Naive thymus-derived CD8-positive, alpha-beta T cell (primary cell): ENCODE data around the gene HOXB5. TPM values are rescaled to one million over a fixed set of nuclear protein-coding genes. Genes with fewer than 3 reads are reported as not detected.
A peak's percentile ranks its signal among the peaks of the same experiment; 100 is the strongest.

Experiments
- ATAC-seq, 2 donors: fragments of 150-1000 bp; cut with Tn5 transposase in 1 of 2; sonication (Bioruptor Pico), chemical (Tn5 transposase) in 1 of 2; 1 replicate in 1 of 2; 2 replicates in 1 of 2; pipeline ENCODE4 v1.10.0; 2021; ENCODE audit warnings: mild to moderate bottlenecking in 2 of 2, moderate library complexity in 2 of 2
- POLR2A ChIA-PET: fragments of 350-600 bp; sonication (Branson Sonifier 250); formaldehyde crosslinking; loops from one replicate; lab custom pipeline; 2021; ENCODE audit warnings: antibody characterized with exemption; lab: Charles Lee
- DNase-seq, 10 donors: peaks; one replicate each; pipeline versions ENCODE4 v3.0.0 to v3.0.0-alpha.2; 2020 to 2022
- H3K27ac Mint-ChIP-seq, 10 donors: one replicate each; pipeline ENCODE4 v1.8.0; 2020 to 2022; ENCODE audit warnings: mild to moderate bottlenecking in 10 of 10, mixed read lengths in 10 of 10, moderate library complexity in 4 of 10, inconsistent platforms in 1 of 10
- H3K27me3 Mint-ChIP-seq, 5 donors: one replicate each; pipeline ENCODE4 v1.8.0; 2021 to 2022; ENCODE audit warnings: mixed read lengths in 5 of 5
- H3K36me3 Mint-ChIP-seq, 3 donors: one replicate each; pipeline ENCODE4 v1.8.0; 2020 to 2022; ENCODE audit warnings: mixed read lengths in 3 of 3, mild to moderate bottlenecking in 2 of 3, inconsistent platforms in 1 of 3
- H3K4me1 Mint-ChIP-seq, 4 donors: one replicate each; pipeline ENCODE4 v1.8.0; 2021 to 2022; ENCODE audit warnings: mixed read lengths in 4 of 4
- H3K4me3 Mint-ChIP-seq, 10 donors: one replicate each; pipeline ENCODE4 v1.8.0; 2020 to 2022; ENCODE audit warnings: mild to moderate bottlenecking in 10 of 10, mixed read lengths in 10 of 10, moderate library complexity in 6 of 10, inconsistent platforms in 1 of 10
- H3K9me3 Mint-ChIP-seq, 9 donors: one replicate each; pipeline ENCODE4 v1.8.0; 2020 to 2022; ENCODE audit warnings: mixed read lengths in 9 of 9, mild to moderate bottlenecking in 3 of 9, inconsistent platforms in 1 of 9, moderate library complexity in 1 of 9
- polyA plus RNA-seq, 3 donors: library from polyadenylated mRNA; unstranded; fragments of 300-500 nt; fragmentation: Illumina TruSeq; gene quantifications; one replicate each; pipeline ENCODE4 v1.2.3, GENCODE V29; 2021
- total RNA-seq, 8 experiments: library from RNA in 2 of 8; stranded (reverse) in 2 of 8; gene quantifications; one replicate each; pipeline ENCODE4 v1.2.3 and lab custom pipeline; 2021 to 2026

Gene HOXB5
- total and polyA plus RNA-seq, 5 experiments from 2014 or later = not detected

DNA sequence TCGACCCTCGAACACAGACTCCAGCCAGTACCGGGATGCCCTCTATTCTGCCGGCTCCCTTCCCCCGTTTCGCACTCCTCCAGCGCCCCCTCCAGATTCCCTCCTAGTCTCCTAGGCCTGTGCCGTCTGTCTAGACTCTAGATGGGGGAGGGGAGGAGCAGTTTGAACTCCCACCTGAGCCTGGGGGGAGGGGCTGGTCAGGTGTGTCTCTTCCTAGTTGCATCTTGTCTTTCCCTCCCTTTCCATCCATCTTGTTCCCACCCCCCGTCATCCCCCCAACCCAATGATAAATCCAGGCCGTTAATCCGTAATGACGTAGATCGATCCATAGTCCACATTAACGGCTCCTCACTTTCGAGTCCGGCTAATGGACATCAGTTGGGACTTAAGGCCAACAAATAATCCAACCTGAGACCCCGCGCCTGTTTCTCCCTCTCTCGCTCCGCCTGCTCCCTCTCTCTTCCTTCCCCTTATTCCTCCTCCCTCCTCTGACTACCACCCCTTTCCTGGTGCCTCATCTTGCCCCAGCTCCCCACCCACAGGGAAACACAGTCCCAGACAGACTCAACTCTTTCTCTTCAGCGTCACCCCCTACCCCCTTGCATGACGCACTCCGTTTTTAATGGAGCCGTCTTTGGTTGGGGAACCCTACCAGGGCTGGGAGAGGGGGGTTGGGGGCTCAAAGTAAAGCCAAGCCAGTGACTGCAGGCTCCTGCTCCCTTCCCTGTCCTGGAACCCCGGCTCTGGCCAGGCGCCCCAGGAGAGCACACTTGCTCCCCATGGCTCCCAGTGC lies 3.4 kb upstream of the HOXB5 start:
- Mint-ChIP-seq H3K27me3 (peaks cover 56 to 100% (median 78%) of the 10 kb centered on the region in 5 donors), H3K4me3 (peak overlapping the region; percentile 59 to 90 (median 84)), H3K9me3 (no peaks in the 10 kb centered on the region), H3K4me1 (peaks cover 29 to 52% (median 46%) of the 10 kb centered on the region in 4 donors), H3K27ac (peak overlapping the region in 3 of 10 donors; percentile 33 to 71 (median 53)), H3K36me3 (peaks cover 0 to 4% (median 0%) of the 10 kb centered on the region in 3 donors)
- no peak for ATAC-seq
- DNase-seq = peak in 1 of 10 donors; percentile 61
- POLR2A ChIA-PET = no interaction called here

DNA sequence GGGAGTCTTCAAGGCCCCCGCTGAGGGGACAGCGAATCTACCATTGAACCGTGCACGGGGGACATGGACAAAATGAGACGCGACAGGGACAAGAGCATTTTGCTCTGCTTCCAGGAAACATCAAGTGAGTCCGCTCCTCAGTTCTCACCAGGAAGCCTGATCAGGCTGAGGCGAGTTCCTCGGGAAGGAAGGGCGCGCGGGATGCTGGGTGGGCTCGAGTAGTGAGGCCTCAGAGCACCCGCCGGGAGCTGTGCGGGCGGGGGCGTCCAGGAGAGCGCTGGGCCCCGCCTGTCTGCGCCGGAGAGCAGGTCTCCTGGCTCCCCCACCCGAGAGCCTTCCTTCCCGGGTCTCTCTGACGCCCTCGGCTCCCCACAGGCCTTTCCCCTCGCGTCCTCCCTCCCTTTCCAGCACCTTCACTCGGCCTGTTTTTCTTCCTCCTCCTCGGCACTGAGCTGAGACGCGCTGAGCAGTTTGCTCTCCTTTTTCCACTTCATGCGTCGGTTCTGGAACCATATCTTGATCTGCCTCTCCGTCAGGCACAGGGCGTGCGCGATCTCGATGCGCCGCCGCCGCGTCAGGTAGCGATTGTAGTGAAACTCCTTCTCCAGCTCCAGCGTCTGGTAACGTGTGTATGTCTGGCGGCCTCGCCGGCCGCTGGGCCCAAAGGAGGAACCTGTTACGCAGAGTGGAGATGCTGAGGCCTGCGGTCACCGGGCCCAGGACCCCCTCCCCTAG lies 2.6 kb upstream of the HOXB5 start:
- Mint-ChIP-seq H3K27ac (peak overlapping the region in 1 of 10 donors; percentile 33), H3K9me3 (no peaks in the 10 kb centered on the region), H3K4me3 (peak overlapping the region; percentile 59 to 90 (median 82)), H3K27me3 (peaks cover 58 to 100% (median 78%) of the 10 kb centered on the region in 5 donors), H3K4me1 (peaks cover 29 to 52% (median 44%) of the 10 kb centered on the region in 4 donors), H3K36me3 (peaks cover 0 to 4% (median 0%) of the 10 kb centered on the region in 3 donors)
- DNase-seq (peak in 2 of 10 donors; percentile 33 to 38), ATAC-seq (peak; percentile 27 to 47)
- POLR2A ChIA-PET = no interaction called here

DNA sequence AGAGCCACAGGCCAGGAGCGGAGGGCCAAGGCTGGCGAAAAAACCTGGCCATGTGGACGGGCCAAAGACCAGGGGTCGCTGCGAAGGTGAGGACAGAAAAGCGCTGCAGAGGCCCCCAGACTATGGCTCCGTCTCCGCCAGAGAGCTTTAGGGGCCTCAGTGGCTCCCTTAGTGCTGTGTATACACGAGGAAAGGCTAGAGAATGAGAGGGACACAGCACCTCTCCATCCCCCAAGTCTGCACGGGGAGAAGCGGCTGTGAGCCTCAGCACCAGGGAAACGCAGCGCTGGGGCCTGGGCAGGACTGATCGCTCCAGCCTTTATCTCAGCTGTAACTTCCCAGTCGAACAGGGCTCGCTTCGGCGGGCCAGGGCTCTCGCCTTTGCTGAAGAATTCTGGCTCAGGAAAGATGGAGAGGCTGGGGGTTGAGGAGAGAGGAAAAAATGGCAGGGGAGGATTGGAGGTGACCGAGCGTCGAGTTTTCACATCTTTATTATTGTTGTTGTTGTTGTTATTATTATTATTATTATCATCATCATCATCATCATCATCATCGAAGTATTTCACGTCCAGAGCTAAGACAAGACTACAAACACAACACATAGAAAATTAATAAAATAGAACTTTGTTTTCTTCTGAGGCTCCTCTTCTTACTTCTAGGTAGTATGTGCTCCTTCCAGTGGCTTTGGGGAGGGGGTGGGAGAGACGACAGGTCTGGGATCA lies 1.9 kb upstream of the HOXB5 start:
- DNase-seq (no peak), ATAC-seq (no peak)
- peaks cover 29 to 52% (median 45%) of the 10 kb centered on the region in 4 donors for H3K4me1 Mint-ChIP-seq
- H3K27ac Mint-ChIP-seq = no peak overlapping the region
- peaks cover 57 to 100% (median 78%) of the 10 kb centered on the region in 5 donors for H3K27me3 Mint-ChIP-seq
- H3K9me3 Mint-ChIP-seq = no peaks in the 10 kb centered on the region
- H3K36me3 Mint-ChIP-seq = peaks cover 0 to 4% (median 0%) of the 10 kb centered on the region in 3 donors
- H3K4me3 Mint-ChIP-seq = peak overlapping the region in 7 of 10 donors; percentile 7 to 60 (median 30)
- POLR2A ChIA-PET = no interaction called here

DNA sequence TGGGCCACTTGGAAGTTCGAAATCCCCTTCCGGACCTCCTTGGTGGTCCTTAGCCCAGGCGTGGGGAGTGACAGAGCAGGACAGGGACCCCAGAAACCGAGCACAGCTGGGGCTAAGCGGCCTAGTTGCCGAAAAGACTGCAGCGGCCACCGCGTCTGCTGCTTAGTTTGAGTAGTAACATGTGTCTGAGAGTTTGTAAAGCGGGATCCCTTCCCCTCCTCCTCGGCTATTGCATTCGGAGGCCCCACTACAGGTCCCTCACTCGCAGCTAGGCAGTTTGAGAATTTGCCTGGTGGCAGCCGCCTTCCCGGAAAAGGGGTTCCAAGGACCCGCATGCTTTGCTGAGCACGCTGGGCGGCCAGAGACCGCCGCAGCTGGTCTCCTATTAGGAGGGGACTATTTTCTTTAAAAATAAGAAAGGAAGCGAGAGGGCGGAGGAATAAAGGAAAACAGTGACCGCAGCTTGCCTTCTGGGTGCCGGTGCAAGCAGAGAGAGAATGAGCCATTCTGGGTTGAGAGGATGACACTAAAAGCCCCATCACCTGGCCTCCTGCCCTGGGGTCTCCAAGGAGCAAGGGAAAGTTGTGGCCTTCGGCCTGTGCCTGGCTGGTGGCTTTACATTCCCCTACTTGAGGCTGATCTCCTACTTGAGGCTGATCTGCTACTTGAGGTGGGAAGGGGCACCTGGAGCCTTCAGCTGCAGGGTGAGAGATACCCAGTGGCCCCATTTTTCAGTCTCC lies 1.1 kb upstream of the HOXB5 start:
- POLR2A ChIA-PET = no interaction called here
- ATAC-seq (no peak), DNase-seq (no peak)
- H3K27ac Mint-ChIP-seq = peak overlapping the region in 1 of 10 donors; percentile 34
- H3K4me3 Mint-ChIP-seq = peak overlapping the region in 2 of 10 donors; percentile 44 to 60
- H3K9me3 Mint-ChIP-seq = no peaks in the 10 kb centered on the region
- H3K36me3 Mint-ChIP-seq = peaks cover 0 to 4% (median 0%) of the 10 kb centered on the region in 3 donors
- peaks cover 29 to 59% (median 49%) of the 10 kb centered on the region in 4 donors for H3K4me1 Mint-ChIP-seq
- peaks cover 56 to 100% (median 78%) of the 10 kb centered on the region in 5 donors for H3K27me3 Mint-ChIP-seq

DNA sequence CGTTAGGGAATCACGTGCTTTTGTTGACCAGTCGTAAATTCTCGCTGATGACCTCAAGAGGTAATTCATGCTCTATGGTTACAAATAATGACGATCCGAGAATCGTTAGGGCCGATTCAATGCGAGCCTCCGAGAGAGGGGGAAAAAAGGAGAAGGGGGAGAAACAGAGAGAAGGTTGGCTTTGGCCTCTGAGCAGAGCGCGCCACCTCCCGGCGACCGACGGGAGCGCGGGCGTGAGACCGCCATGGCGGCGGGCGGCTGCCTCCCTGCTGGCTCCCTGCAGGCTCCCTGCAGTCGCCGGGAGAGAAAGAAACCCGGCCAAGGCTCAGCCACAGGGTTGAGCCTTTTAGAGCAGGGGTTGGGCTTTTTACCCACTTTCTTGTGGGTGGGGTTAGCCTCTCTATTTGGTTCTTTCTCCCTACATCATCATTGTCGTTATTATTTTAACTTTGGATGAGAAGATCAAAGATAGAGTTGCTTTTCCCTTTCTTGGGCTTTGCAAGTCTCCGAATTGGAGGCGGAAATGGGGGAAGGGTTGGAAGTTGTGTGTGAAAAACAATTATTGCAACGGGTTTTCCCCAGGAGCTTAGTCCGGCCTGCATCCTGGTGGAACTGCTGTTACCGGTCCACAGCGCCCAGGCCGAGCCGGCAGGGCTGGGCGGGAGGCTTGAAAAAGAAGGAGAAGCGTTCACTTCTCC lies 410 bp upstream of the HOXB5 start:
- H3K27ac Mint-ChIP-seq = peak overlapping the region in 1 of 10 donors; percentile 37

DNA sequence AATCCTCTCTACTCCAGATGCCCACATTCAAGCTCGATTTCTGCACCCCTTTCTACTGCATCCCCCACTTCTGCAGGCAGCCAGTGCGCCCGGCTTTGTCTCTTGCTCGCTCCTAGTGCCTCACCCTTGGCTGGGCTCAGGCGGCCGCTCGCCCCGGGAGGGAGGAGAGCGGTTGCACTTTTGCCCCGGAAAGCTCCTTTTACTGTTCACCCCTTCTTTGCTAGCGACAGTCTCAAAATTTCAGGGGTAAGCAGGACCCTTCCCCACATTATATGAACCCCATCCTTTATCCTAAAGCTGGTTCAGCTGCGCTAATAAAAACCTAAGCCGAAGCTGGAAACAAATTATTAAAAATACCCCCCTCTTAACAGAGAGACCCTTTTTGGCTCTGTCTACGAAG lies 1.0 kb downstream of the HOXB5 start:
- ATAC-seq (peak; percentile 34 to 48), DNase-seq (peak in 1 of 10 donors; percentile 21)
- Mint-ChIP-seq H3K9me3 (no peaks in the 10 kb centered on the region), H3K27ac (peak overlapping the region in 1 of 10 donors; percentile 13), H3K4me1 (peaks cover 24 to 50% (median 37%) of the 10 kb centered on the region in 4 donors), H3K27me3 (peaks cover 54 to 100% (median 75%) of the 10 kb centered on the region in 5 donors), H3K4me3 (peak overlapping the region; percentile 68 to 87 (median 82)), H3K36me3 (peaks cover 0 to 4% (median 0%) of the 10 kb centered on the region in 3 donors)
- POLR2A ChIA-PET = interaction anchor here (1.0 to 1.9 kb wide), 5 partner anchors 14 to 492 kb away, joined by 3 to 8 read pairs (median 3); partner anchors contain the start of genes CBX1, HOXB4 and HOXB8

More for the DNA sequence above, 410 bp upstream of the HOXB5 start:
- peak overlapping the region; percentile 68 to 87 (median 82) for H3K4me3 Mint-ChIP-seq
- H3K36me3 Mint-ChIP-seq = peaks cover 0 to 4% (median 0%) of the 10 kb centered on the region in 3 donors
- no peaks in the 10 kb centered on the region for H3K9me3 Mint-ChIP-seq
- POLR2A ChIA-PET = interaction anchor here (0.8 to 1.9 kb wide), 4 partner anchors 20 to 102 kb away, joined by 3 to 8 read pairs (median 3); partner anchors contain the start of gene HOXB8
- peaks cover 29 to 61% (median 50%) of the 10 kb centered on the region in 4 donors for H3K4me1 Mint-ChIP-seq
- peaks cover 55 to 100% (median 76%) of the 10 kb centered on the region in 5 donors for H3K27me3 Mint-ChIP-seq
- ATAC-seq (peak; percentile 64 to 67), DNase-seq (peak; percentile 67 to 83 (median 82))

DNA sequence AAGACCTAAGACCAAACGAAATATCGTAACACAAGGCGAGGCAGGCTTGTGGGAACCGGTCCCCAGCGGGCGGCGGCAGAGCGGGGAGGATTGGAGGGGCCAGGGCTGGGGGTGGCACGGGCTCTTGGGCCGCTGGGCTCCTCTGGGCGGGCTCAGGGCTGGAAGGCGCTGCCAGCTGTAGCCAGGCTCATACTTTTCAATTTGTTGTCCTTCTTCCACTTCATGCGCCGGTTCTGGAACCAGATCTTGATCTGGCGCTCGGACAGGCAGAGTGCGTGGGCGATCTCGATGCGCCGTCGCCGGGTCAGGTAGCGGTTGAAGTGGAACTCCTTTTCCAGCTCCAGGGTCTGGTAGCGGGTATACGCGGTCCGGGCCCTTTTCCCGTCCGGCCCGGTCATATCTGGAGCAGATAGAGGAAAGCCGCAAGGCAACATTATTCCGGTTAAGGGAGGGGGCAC lies 1.5 kb downstream of the HOXB5 start:
- ATAC-seq = no peak
- peak overlapping the region in 3 of 10 donors; percentile 22 to 80 (median 27) for H3K4me3 Mint-ChIP-seq

DNA sequence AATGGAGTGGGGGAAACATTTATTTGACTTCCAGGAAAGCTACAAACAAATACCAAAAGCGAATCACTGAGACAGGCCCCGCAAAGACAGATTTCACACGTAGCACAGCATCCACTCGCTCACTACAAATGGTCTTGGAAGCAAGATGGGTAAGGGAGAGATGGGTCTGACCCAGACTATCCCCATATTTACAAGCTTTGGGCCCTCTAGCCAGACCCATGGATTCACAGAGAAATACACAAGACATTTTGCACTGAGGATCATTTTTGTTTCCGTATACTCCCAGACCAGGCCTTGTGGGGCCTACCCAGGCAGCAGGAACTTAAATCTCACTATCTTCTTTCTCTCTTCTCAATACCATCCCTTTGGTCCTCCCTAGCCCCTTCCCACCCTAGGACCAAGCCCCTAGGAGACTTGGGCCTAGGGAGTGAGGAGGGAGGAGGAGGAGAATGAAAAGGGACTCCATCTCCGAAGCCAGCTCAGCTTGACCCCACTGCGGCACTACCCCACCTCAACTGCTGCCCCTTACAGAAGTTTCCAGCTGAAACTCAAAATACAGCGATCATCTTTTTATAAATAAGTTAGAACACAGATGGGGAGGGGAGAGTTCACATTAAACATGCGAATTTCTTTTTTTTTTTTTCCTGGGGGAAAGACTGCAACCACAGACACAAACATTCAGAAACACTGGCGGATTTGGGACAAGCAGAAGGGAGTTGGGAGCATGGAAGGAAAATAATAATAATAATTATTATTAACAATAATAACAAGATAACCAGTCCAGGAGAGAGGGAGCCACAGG lies 2.1 kb downstream of the HOXB5 start:
- POLR2A ChIA-PET = interaction anchor here (0.6 to 0.7 kb wide), 2 partner anchors 117 to 267 kb away, joined by 3 to 4 read pairs; no protein-coding TSS in a partner anchor
- Mint-ChIP-seq H3K27me3 (peaks cover 54 to 100% (median 76%) of the 10 kb centered on the region in 5 donors), H3K27ac (peak overlapping the region in 1 of 10 donors; percentile 16), H3K4me3 (peak overlapping the region in 3 of 10 donors; percentile 14 to 39 (median 17)), H3K4me1 (peaks cover 15 to 42% (median 29%) of the 10 kb centered on the region in 4 donors), H3K9me3 (no peaks in the 10 kb centered on the region), H3K36me3 (peaks cover 0 to 4% (median 0%) of the 10 kb centered on the region in 3 donors)
- ATAC-seq (no peak), DNase-seq (no peak)

More for the DNA sequence above, 1.5 kb downstream of the HOXB5 start:
- H3K4me1 Mint-ChIP-seq = peaks cover 20 to 45% (median 32%) of the 10 kb centered on the region in 4 donors
- POLR2A ChIA-PET = interaction anchor here (0.6 to 1.9 kb wide), 4 partner anchors 22 to 491 kb away, joined by 3 to 8 read pairs (median 4); partner anchors contain the start of genes CBX1 and HOXB8
- H3K36me3 Mint-ChIP-seq = peaks cover 0 to 4% (median 0%) of the 10 kb centered on the region in 3 donors
- no peak overlapping the region for H3K27ac Mint-ChIP-seq
- H3K27me3 Mint-ChIP-seq = peaks cover 58 to 100% (median 76%) of the 10 kb centered on the region in 5 donors
- H3K9me3 Mint-ChIP-seq = no peaks in the 10 kb centered on the region
- DNase-seq = no peak

DNA sequence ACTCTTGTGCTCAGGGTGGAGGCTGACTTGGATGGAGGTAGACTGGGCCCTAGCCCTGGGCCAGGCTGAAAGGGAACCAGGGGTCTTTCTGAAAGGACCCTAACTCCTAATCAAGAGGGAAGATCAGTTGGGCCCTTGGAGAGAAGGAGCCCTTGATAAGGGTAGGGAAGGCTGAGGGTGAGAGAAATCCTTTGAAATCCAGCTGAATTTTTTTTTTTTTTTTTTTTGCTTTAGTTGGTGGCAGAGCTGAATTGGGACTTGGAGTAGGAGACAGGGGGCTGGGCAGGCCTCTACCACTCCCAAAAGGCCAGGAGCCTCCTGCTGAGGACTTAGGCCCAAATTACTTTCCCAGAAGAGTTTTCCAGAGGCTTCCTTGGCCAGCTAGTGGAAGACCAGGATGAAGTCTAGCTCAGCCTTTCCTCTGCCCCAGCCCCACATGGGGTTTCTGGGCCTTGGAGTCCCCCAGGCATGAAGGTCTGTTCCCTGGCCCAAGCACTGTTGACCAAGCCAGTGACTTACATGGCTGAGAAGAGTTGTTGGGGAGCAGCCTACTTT lies 2.9 kb downstream of the HOXB5 start:
- ATAC-seq (no peak), DNase-seq (no peak)
- Mint-ChIP-seq H3K4me1 (peaks cover 20 to 45% (median 32%) of the 10 kb centered on the region in 4 donors), H3K36me3 (peaks cover 0 to 2% (median 0%) of the 10 kb centered on the region in 3 donors), H3K4me3 (peak overlapping the region in 2 of 10 donors; percentile 17 to 54), H3K9me3 (no peaks in the 10 kb centered on the region), H3K27me3 (peaks cover 54 to 100% (median 77%) of the 10 kb centered on the region in 5 donors), H3K27ac (no peak overlapping the region)
- POLR2A ChIA-PET = interaction anchor here (0.7 kb wide), 1 partner anchor 116 kb away, joined by 3 read pairs; no protein-coding TSS in a partner anchor
